C4-2B (cell line): ENCODE measurements around the gene HS6ST3.

Experiments used
- CTCF ChIP-seq: fragments of 450-650 bp; conservative IDR thresholded peaks from 2 replicates; pipeline ENCODE4 v1.5.1; 2017; ENCODE audit warnings: mild to moderate bottlenecking
- ZFX ChIP-seq: fragments of 450-650 bp; IDR thresholded peaks from 2 replicates; pipeline ENCODE4 v1.6.1; 2017

- TF ChIP-seq CTCF (no peak), ZFX (no peak)
Measured at GRCh38 chr13:96575423-96576320, 485.8 kb downstream of the HS6ST3 start.
